HepG2 (cell line): ENCODE data around the gene STUM. TPM values are rescaled to one million over a fixed set of nuclear protein-coding genes. Genes with fewer than 3 reads are reported as not detected.

Source experiments
- ATAC-seq: fragments of 200-7000 bp; cut with Tn5 transposase; 3 replicates; pipeline ENCODE4 v1.9.1; 2020; ENCODE audit warnings: mild to moderate bottlenecking, moderate library complexity
- BruUV-seq: library from RNA; stranded (reverse); fragments of 400-500 nt; replicated peaks from 2 replicates; lab custom pipeline; 2021; lab: Mats Ljungman, UMichigan
- CTCF ChIA-PET: fragments of 300-600 bp; formaldehyde crosslinking; extraction: SDS; loops from one replicate; lab custom pipeline; 2021; ENCODE audit warnings: low total read pairs, inconsistent platforms, low intra/inter-chr PET ratio; lab: Yijun Ruan, JAX
- POLR2A ChIA-PET: fragments of 350-600 bp; sonication (Branson Sonifier 250); formaldehyde crosslinking; loops from one replicate; lab custom pipeline; 2020; ENCODE audit warnings: antibody characterized with exemption, inconsistent platforms; lab: Yijun Ruan, JAX
- DNase-seq: peaks from one replicate; pipeline ENCODE4 v3.0.0-alpha.2; 2015; ENCODE audit warnings: low spot score
- FAIRE-seq: peaks from 3 replicates; lab custom pipeline; 2011; peaks lifted over from hg19 to GRCh38; lab: Jason Lieb, UNC
- H2AFZ ChIP-seq: one replicate; pipeline ENCODE4 v1.6.1; 2011; ENCODE audit warnings: low read length, inconsistent platforms
- H3K27ac ChIP-seq: fragments of 300-600 bp; 3 replicates; pipeline ENCODE4 v1.8.0; 2011; ENCODE audit warnings: mixed run types, mild to moderate bottlenecking, mixed read lengths, low read length, inconsistent platforms; ENCODE audit not compliant: insufficient read depth; ENCODE audit errors: extremely low read length
- H3K27me3 ChIP-seq, 2 experiments: fragments of 200-600 bp in 1 of 2; 2 replicates in 1 of 2; 3 replicates in 1 of 2; pipeline versions ENCODE4 v1.6.0 to v1.8.0; 2011; ENCODE audit warnings: low read length in 2 of 2, mild to moderate bottlenecking in 2 of 2, moderate library complexity in 2 of 2, inconsistent platforms in 1 of 2; ENCODE audit not compliant: insufficient read depth in 2 of 2, control insufficient read depth in 1 of 2
- H3K36me3 ChIP-seq, 2 experiments: fragments of 200-600 bp in 1 of 2; replicated peaks in 1 of 2; 2 replicates in 1 of 2; 3 replicates in 1 of 2; pipeline versions ENCODE4 v1.5.1 to v1.8.0; 2011; ENCODE audit warnings: low read length in 2 of 2, inconsistent platforms in 1 of 2; ENCODE audit not compliant: insufficient read depth in 2 of 2, control insufficient read depth in 1 of 2
- H3K4me1 ChIP-seq: 2 replicates; pipeline ENCODE4 v1.5.1; 2012; ENCODE audit warnings: low read length, inconsistent platforms; ENCODE audit not compliant: insufficient read depth
- H3K4me2 ChIP-seq: 2 replicates; pipeline ENCODE4 v1.6.0; 2011; ENCODE audit warnings: low read depth, low read length, inconsistent platforms
- H3K4me3 ChIP-seq, 3 experiments: fragments of 200-600 bp in 1 of 3; sonication (generic), shearing (Covaris generic) in 1 of 3; replicated peaks in 1 of 3; 2 replicates each; pipeline ENCODE4 v1.5.1; 2011 to 2016; ENCODE audit warnings: low read length in 3 of 3, inconsistent platforms in 2 of 3, low read depth in 2 of 3, mild to moderate bottlenecking in 2 of 3, control low read depth in 1 of 3, mixed read lengths in 1 of 3; ENCODE audit not compliant: insufficient read depth in 1 of 3
- H3K79me2 ChIP-seq: one replicate; pipeline ENCODE4 v1.6.1; 2011; ENCODE audit warnings: low read length, inconsistent platforms; ENCODE audit not compliant: insufficient read depth
- H3K9ac ChIP-seq: 2 replicates; pipeline ENCODE4 v1.6.0; 2011; ENCODE audit warnings: mild to moderate bottlenecking, low read depth, low read length, inconsistent platforms; ENCODE audit not compliant: insufficient read depth
- H3K9me3 ChIP-seq: 2 replicates; pipeline ENCODE4 v1.5.1; 2012; ENCODE audit warnings: mild to moderate bottlenecking, low read length
- H4K20me1 ChIP-seq: 2 replicates; pipeline ENCODE4 v1.6.0; 2011; ENCODE audit warnings: inconsistent platforms, mild to moderate bottlenecking, low read length, moderate library complexity; ENCODE audit not compliant: insufficient read depth
- ARID5B ChIP-seq: IDR thresholded peaks from 2 replicates; pipeline ENCODE4 v1.4.0; 2020; ENCODE audit warnings: mild to moderate bottlenecking, missing genetic modification reagents
- ARNT2 ChIP-seq: sonication (generic); formaldehyde crosslinking; IDR thresholded peaks from 2 replicates; pipeline ENCODE4 v1.8.0; 2022; ENCODE audit warnings: mild to moderate bottlenecking, low read depth, missing genetic modification reagents, moderate library complexity
- GATA4 ChIP-seq: sonication (generic); IDR thresholded peaks from 2 replicates; pipeline ENCODE4 v1.6.1; 2016; ENCODE audit warnings: antibody characterized with exemption, low read depth, borderline replicate concordance
- HMG20B ChIP-seq: conservative IDR thresholded peaks from 2 replicates; pipeline ENCODE4 v1.6.1; 2016; ENCODE audit warnings: missing genetic modification reagents, missing compliant biosample characterization
- MAFF ChIP-seq: IDR thresholded peaks from 2 replicates; pipeline ENCODE4 v1.6.1; 2011; ENCODE audit warnings: low read depth, low read length, improper control_type of control experiment
- MAFK ChIP-seq, 2 experiments: IDR thresholded peaks in 1 of 2; conservative IDR thresholded peaks in 1 of 2; 2 replicates each; pipeline ENCODE4 v1.6.1; 2011; ENCODE audit warnings: improper control_type of control experiment in 2 of 2, low read length in 2 of 2
- PCBP1 ChIP-seq: fragments of 200-400 bp; formaldehyde crosslinking; IDR thresholded peaks from 2 replicates; pipeline ENCODE4 v1.6.1; 2017; ENCODE audit warnings: mild to moderate bottlenecking, low read depth, low read length, borderline replicate concordance
- SP1 ChIP-seq, 2 experiments: fragments of 450-650 bp in 1 of 2; sonication (generic) in 1 of 2; formaldehyde crosslinking in 1 of 2; IDR thresholded peaks; 2 replicates each; pipeline versions ENCODE4 v1.4.0 to v1.6.1; 2016 to 2020; ENCODE audit warnings: missing genetic modification reagents in 1 of 2
- ZC3H13 ChIP-seq: sonication (generic); formaldehyde crosslinking; IDR thresholded peaks from 2 replicates; pipeline ENCODE4 v1.8.1; 2023; ENCODE audit warnings: mild to moderate bottlenecking, missing genetic modification reagents, moderate library complexity
- ZNF263 ChIP-seq: sonication (generic); formaldehyde crosslinking; IDR thresholded peaks from 2 replicates; pipeline ENCODE4 v1.4.0; 2020; ENCODE audit warnings: missing genetic modification reagents
- ZNF552 ChIP-seq: sonication (generic); formaldehyde crosslinking; IDR thresholded peaks from 2 replicates; pipeline ENCODE4 v1.9.0; 2022; ENCODE audit warnings: missing genetic modification reagents, mild to moderate bottlenecking, borderline replicate concordance
- ZNF614 ChIP-seq: IDR thresholded peaks from 2 replicates; pipeline ENCODE4 v1.6.1; 2018; ENCODE audit warnings: missing biosample characterization, missing genetic modification reagents, inconsistent platforms, borderline replicate concordance
- ZNF703 ChIP-seq: sonication (generic); formaldehyde crosslinking; IDR thresholded peaks from 2 replicates; pipeline ENCODE4 v1.5.1; 2020; ENCODE audit warnings: missing genetic modification reagents, mild to moderate bottlenecking, moderate library complexity, borderline replicate concordance
- WGBS: methylation state at CpG from one replicate; pipeline ENCODE4 v1.1.6; 2017; ENCODE audit warnings: low lambda C conversion rate; 5-methylcytosine and 5-hydroxymethylcytosine counted together
- in situ Hi-C: cut with HindIII; loops from 2 replicates; pipeline ENCODE4 v1.10.0; 2017; ENCODE audit warnings: low pct_unique_long_range_greater_than_20kb; ENCODE audit not compliant: extremely low pct_ligation_motif_present
- intact Hi-C: fragments of 100-400 bp; cut with micrococcal nuclease; formaldehyde crosslinking; loops from one replicate; pipeline ENCODE4 v1.10.0; 2022; ENCODE audit not compliant: unreplicated experiment
- polyA plus RNA-seq, 8 experiments: library from polyadenylated mRNA; depleted of rRNA in 3 of 8; stranded (reverse) in 7 of 8; unstranded in 1 of 8; fragments of >200 nt; fragmentation: Illumina TruSeq in 4 of 8; extraction: Trizol in 4 of 8; gene quantifications; 2 replicates each; pipeline versions ENCODE4 v1.2.1 to v1.2.3, GENCODE V29; 2011 to 2016; ENCODE audit warnings: low read depth in 4 of 8, missing spikeins in 1 of 8, mixed read lengths in 1 of 8; ENCODE audit not compliant: insufficient read depth in 1 of 8
- total RNA-seq, 5 experiments: library from RNA; depleted of rRNA; stranded (reverse); fragments of >200 nt; fragmentation: Illumina TruSeq; extraction: Trizol; gene quantifications; 2 replicates each; pipeline ENCODE4 v1.2.3, GENCODE V29; 2016; ENCODE audit warnings: low read depth in 1 of 5

The STUM gene
- total and polyA plus RNA-seq, 2 of the 13 experiments (the other 11 are each of a cell fraction or from before 2014, with no cell fraction given), result not detected

DNA sequence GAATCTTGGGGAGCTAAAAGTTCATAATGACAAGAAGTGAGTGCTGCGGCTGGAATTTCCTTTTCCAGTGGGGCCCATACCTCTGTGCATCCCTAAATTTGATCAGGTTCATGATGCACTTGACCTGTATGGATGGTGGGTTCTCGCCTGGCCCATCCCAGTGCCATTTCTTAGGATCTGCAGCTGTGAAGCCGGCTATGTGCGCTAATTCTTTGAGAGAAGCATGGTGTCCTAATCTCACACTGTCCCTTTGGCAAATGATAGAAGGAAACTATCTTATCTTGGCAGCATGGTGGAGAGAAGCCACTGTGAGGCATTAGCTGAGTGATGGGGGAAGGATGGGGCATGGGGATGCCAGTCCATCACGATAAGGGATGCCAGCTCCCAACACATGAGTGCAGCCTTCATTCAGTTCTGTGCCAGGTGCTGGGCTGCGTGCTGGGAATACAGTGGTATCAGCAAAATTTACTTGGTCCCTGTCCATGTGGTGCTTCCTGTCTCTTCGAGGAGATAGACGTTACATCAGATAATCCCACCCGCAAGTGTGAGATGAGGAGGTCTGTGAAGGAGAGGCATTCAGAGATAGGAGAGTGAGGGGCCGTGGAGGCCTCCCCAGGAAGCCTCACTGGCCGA, 30.5 kb downstream of the STUM start:
- no peaks in the 10 kb centered on the region for H4K20me1 ChIP-seq
- H3K27me3 ChIP-seq, result peaks cover 0 to 6% of the 10 kb centered on the region in 2 experiments; a peak in 1 of 5 replicates
- peak in 1 of 2 experiments; percentile 32; a peak in 1 of 4 replicates for TF ChIP-seq MAFK (conservative IDR thresholded peaks at IDR 0.05 in 1 of 2, IDR thresholded peaks at IDR 0.05 in 1 of 2; ENCODE audit: low read length in 2 of 2)
- TF ChIP-seq GATA4, result no peak
- 0 out of 2 replicates have a peak, but pooled peaks have one; percentile 7 for TF ChIP-seq MAFF
- TF ChIP-seq, all 625 proteins: peak for 2
- WGBS, result 45% methylated on average over 7 of the region's 11 CpGs
- no peak overlapping the region for H3K9ac ChIP-seq
- POLR2A ChIA-PET, result no interaction called here
- no TSS peak for BruUV-seq
- H3K4me1 ChIP-seq, result no peaks in the 10 kb centered on the region
- no peak overlapping the region for H3K27ac ChIP-seq
- H3K79me2 ChIP-seq, result no peaks in the 10 kb centered on the region
- FAIRE-seq, result no peak
- in situ Hi-C loops (no loop called here), intact Hi-C loops (no loop called here)
- H3K36me3 ChIP-seq, result no peaks in the 10 kb centered on the region
- no peak overlapping the region for H2AFZ ChIP-seq
- H3K9me3 ChIP-seq, result no peaks in the 10 kb centered on the region
- DNase-seq, result no peak
- H3K4me2 ChIP-seq, result no peak overlapping the region
- H3K4me3 ChIP-seq, result no peak overlapping the region
- no peak for ATAC-seq
- CTCF ChIA-PET, result no interaction called here

DNA sequence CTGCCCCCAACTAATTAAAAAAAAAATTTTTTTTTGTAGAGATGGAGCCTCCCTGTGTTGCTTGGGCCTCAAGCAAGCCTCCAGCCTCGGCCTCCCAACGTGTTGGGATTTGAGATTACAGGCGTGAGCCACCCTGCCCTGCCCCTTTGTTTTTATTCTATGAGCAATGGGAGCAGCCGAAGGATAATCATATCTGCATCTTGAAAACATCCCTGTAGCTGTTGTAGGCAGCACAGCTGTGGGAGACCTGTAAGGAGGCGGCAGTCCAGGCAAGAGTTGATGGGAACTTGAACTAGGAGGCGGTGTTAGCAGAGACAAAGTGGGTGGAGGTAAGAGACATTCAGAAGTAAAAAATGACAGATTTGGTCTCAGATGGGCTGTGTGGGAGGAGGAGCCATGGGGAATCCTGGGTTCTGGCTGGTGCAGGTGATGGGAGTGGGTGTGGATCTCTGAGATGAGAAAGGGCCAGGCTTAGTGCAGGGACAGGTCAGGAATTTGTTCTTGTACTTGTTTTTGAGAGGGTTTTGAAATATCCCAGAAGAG, 31.3 kb downstream of the STUM start:
- Histone ChIP-seq H2AFZ (no peak overlapping the region), H3K27ac (no peak overlapping the region), H3K27me3 (peaks cover 0 to 6% of the 10 kb centered on the region in 2 experiments; a peak in 1 of 5 replicates), H3K36me3 (no peaks in the 10 kb centered on the region), H3K4me2 (no peak overlapping the region), H4K20me1 (no peaks in the 10 kb centered on the region), H3K9ac (no peak overlapping the region), H3K79me2 (no peaks in the 10 kb centered on the region), H3K9me3 (no peaks in the 10 kb centered on the region), H3K4me3 (no peak overlapping the region), H3K4me1 (no peaks in the 10 kb centered on the region)
- no peak for FAIRE-seq
- ChIA-PET POLR2A (no interaction called here), CTCF (no interaction called here)
- intact Hi-C loops, result no loop called here
- no peak for DNase-seq
- ATAC-seq, result no peak
- WGBS, result 54% methylated on average over 6 of the region's 6 CpGs
- BruUV-seq, result no TSS peak
- in situ Hi-C loops, result no loop called here
- TF ChIP-seq ZNF703 (no peak), ARID5B (CRISPR knock-in tag) (no peak), ZC3H13 (CRISPR knock-in tag) (no peak), SP1 (IDR thresholded peaks at IDR 0.05) (no peak), SP1 (CRISPR knock-in tag; IDR thresholded peaks at IDR 0.05) (no peak), ZNF263 (CRISPR knock-in tag) (no peak), HMG20B (CRISPR knock-in tag) (no peak), ZNF614 (CRISPR knock-in tag) (no peak), ZNF552 (CRISPR knock-in tag) (no peak), PCBP1 (no peak), ARNT2 (no peak)
